T-cell (primary cell): ENCODE results near the gene SLC39A11. TPM values are rescaled to one million over a fixed set of nuclear protein-coding genes. Genes with fewer than 3 reads are reported as not detected.

ENCODE experiments used
- ATAC-seq, 4 experiments: fragments of 200-7000 bp in 3 of 4; fragments of 150-1000 bp in 1 of 4; cut with Tn5 transposase; replicated peaks in 1 of 4; 1 replicate in 3 of 4; 2 replicates in 1 of 4; pipeline ENCODE4 v1.10.0; 2021; ENCODE audit warnings: moderate library complexity in 3 of 4, mild to moderate bottlenecking in 2 of 4, moderate number of reproducible peaks in 1 of 4
- CTCF ChIA-PET, 2 donors: fragments of 300-600 bp; sonication (Branson Sonifier 250); formaldehyde crosslinking; loops; one replicate each; lab custom pipeline; 2022; ENCODE audit warnings: antibody characterized with exemption in 2 of 2; lab: Charles Lee
- POLR2A ChIA-PET, 2 donors: fragments of 300-600 bp; sonication (Branson Sonifier 250); formaldehyde crosslinking; loops; one replicate each; lab custom pipeline; 2022; ENCODE audit warnings: antibody characterized with exemption in 2 of 2; lab: Charles Lee
- DNase-seq, 35 experiments: peaks; one replicate each; pipeline versions ENCODE4 v3.0.0 to v3.0.0-alpha.2; 2013 to 2023
- H3K27ac ChIP-seq: one replicate; pipeline ENCODE4 v1.5.1; 2013; ENCODE audit warnings: low read length
- H3K27me3 ChIP-seq, 2 experiments: replicated peaks in 1 of 2; 1 replicate in 1 of 2; 2 replicates in 1 of 2; pipeline versions ENCODE4 v1.6.1 to v1.7.0; 2013; ENCODE audit warnings: low read length in 1 of 2, mixed read lengths in 1 of 2; ENCODE audit not compliant: control insufficient read depth in 2 of 2, insufficient read depth in 2 of 2; ENCODE audit errors: extremely low read depth in 1 of 2
- H3K36me3 ChIP-seq, 2 donors: 1 replicate in 1 of 2; 2 replicates in 1 of 2; pipeline versions ENCODE4 v1.6.1 to v1.7.0; 2013; ENCODE audit warnings: low read length in 1 of 2; ENCODE audit not compliant: control insufficient read depth in 2 of 2, insufficient read depth in 1 of 2; ENCODE audit errors: extremely low read depth in 1 of 2
- H3K4me1 ChIP-seq, 2 experiments: 1 replicate in 1 of 2; 2 replicates in 1 of 2; pipeline versions ENCODE4 v1.6.1 to v1.7.0; 2013; ENCODE audit warnings: low read length in 2 of 2, mixed read lengths in 1 of 2; ENCODE audit not compliant: insufficient read depth in 2 of 2, control insufficient read depth in 1 of 2; ENCODE audit errors: extremely low read depth in 1 of 2
- H3K4me3 ChIP-seq, 2 donors: 1 replicate in 1 of 2; 2 replicates in 1 of 2; pipeline versions ENCODE4 v1.5.1 to v1.7.0; 2013; ENCODE audit warnings: mild to moderate bottlenecking in 2 of 2, low read length in 1 of 2, moderate library complexity in 1 of 2; ENCODE audit not compliant: control insufficient read depth in 1 of 2; ENCODE audit errors: extremely low read depth in 1 of 2
- H3K9me3 ChIP-seq: 2 replicates; pipeline ENCODE4 v1.7.0; 2013
- H3K27ac Mint-ChIP-seq, 2 donors: one replicate each; pipeline ENCODE4 v1.8.0; 2020 to 2021; ENCODE audit warnings: mild to moderate bottlenecking in 2 of 2, mixed read lengths in 2 of 2
- H3K27me3 Mint-ChIP-seq, 2 donors: one replicate each; pipeline ENCODE4 v1.8.0; 2021 to 2022; ENCODE audit warnings: mixed read lengths in 2 of 2
- H3K36me3 Mint-ChIP-seq: one replicate; pipeline ENCODE4 v1.8.0; 2021; ENCODE audit warnings: mixed read lengths
- H3K4me1 Mint-ChIP-seq, 3 donors: one replicate each; pipeline ENCODE4 v1.8.0; 2020 to 2022; ENCODE audit warnings: mixed read lengths in 3 of 3, mild to moderate bottlenecking in 1 of 3
- H3K4me3 Mint-ChIP-seq, 3 donors: one replicate each; pipeline ENCODE4 v1.8.0; 2020 to 2022; ENCODE audit warnings: mild to moderate bottlenecking in 3 of 3, mixed read lengths in 3 of 3, moderate library complexity in 3 of 3
- H3K9me3 Mint-ChIP-seq, 3 donors: one replicate each; pipeline ENCODE4 v1.8.0; 2020 to 2022; ENCODE audit warnings: mixed read lengths in 3 of 3
- WGBS: methylation state at CpG from one replicate; pipeline ENCODE4 v1.1.5; 2013; ENCODE audit warnings: missing lambda C conversion rate; ENCODE audit not compliant: insufficient coverage; 5-methylcytosine and 5-hydroxymethylcytosine counted together
- total RNA-seq, 35 experiments: library from RNA in 6 of 35; stranded (reverse) in 6 of 35; fragments of 120-200 nt in 1 of 35; gene quantifications; one replicate each; pipeline versions ENCODE4 v1.2.1 to v1.2.4 and lab custom pipeline; 2013 to 2026

SLC39A11 gene
- total RNA-seq, 5 donors from 2014 or later (not counting 1 experiment from before 2014, with no cell fraction given), result 18.6 to 27.1 (median 23.4) TPM

- no peaks in the 10 kb centered on the region for H3K36me3 ChIP-seq
- CTCF ChIA-PET, result no interaction called here
- H3K9me3 ChIP-seq, result no peaks in the 10 kb centered on the region
- H3K27ac ChIP-seq, result no peak overlapping the region
- POLR2A ChIA-PET, result no interaction called here
- H3K27me3 ChIP-seq, result no peaks in the 10 kb centered on the region
- WGBS, result 80% methylated on average over 6 of the region's 10 CpGs
- H3K36me3 Mint-ChIP-seq, result peaks cover 6% of the 10 kb centered on the region
- H3K9me3 Mint-ChIP-seq, result no peaks in the 10 kb centered on the region
- H3K4me3 ChIP-seq, result no peak overlapping the region
- no peaks in the 10 kb centered on the region for H3K27me3 Mint-ChIP-seq
- no peak overlapping the region for H3K27ac Mint-ChIP-seq
- ATAC-seq (no peak), DNase-seq (no peak)
- peaks cover 0 to 5% (median 0%) of the 10 kb centered on the region in 3 donors for H3K4me1 Mint-ChIP-seq
- no peak overlapping the region for H3K4me3 Mint-ChIP-seq
- no peaks in the 10 kb centered on the region for H3K4me1 ChIP-seq
Observed at GRCh38 chr17:72952641-72953315, 139.7 kb downstream of the SLC39A11 start.

- CTCF ChIA-PET, result no interaction called here
- Histone ChIP-seq H3K4me3 (no peak overlapping the region), H3K27ac (no peak overlapping the region), H3K36me3 (peaks cover 0 to 2% of the 10 kb centered on the region in 2 donors), H3K4me1 (no peaks in the 10 kb centered on the region), H3K27me3 (no peaks in the 10 kb centered on the region), H3K9me3 (no peaks in the 10 kb centered on the region)
- Mint-ChIP-seq H3K36me3 (peaks cover 12% of the 10 kb centered on the region), H3K9me3 (no peaks in the 10 kb centered on the region), H3K4me1 (no peaks in the 10 kb centered on the region), H3K27ac (no peak overlapping the region), H3K4me3 (no peak overlapping the region), H3K27me3 (no peaks in the 10 kb centered on the region)
- WGBS, result no CpG with 5 or more reads among the region's 5 CpGs
- no peak for DNase-seq
- POLR2A ChIA-PET, result no interaction called here
- ATAC-seq, result no peak
Observed at GRCh38 chr17:72952220-72952619, 140.3 kb downstream of the SLC39A11 start.

GRCh38 chr17:72950242-72950931 lies 142.1 kb downstream of the SLC39A11 start:
- peaks cover 28% of the 10 kb centered on the region for H3K36me3 Mint-ChIP-seq
- POLR2A ChIA-PET, result interaction anchor here in 1 of 2 donors (0.6 kb wide), 1 partner anchor 24 kb away, joined by 5 read pairs; no protein-coding TSS in a partner anchor
- Histone ChIP-seq H3K4me3 (no peak overlapping the region), H3K27ac (no peak overlapping the region), H3K36me3 (peaks cover 0 to 4% of the 10 kb centered on the region in 2 donors), H3K9me3 (no peaks in the 10 kb centered on the region), H3K27me3 (no peaks in the 10 kb centered on the region), H3K4me1 (no peaks in the 10 kb centered on the region)
- DNase-seq, result no peak
- no peaks in the 10 kb centered on the region for H3K27me3 Mint-ChIP-seq
- H3K9me3 Mint-ChIP-seq, result no peaks in the 10 kb centered on the region
- no peak overlapping the region for H3K4me3 Mint-ChIP-seq
- CTCF ChIA-PET, result no interaction called here
- 83% methylated on average over 1 of the region's 8 CpGs for WGBS
- H3K4me1 Mint-ChIP-seq, result no peaks in the 10 kb centered on the region
- no peak overlapping the region for H3K27ac Mint-ChIP-seq
- no peak for ATAC-seq

- H3K4me3 Mint-ChIP-seq, result no peak overlapping the region
- no peaks in the 10 kb centered on the region for H3K9me3 Mint-ChIP-seq
- no peak overlapping the region for H3K27ac ChIP-seq
- H3K36me3 Mint-ChIP-seq, result peaks cover 44% of the 10 kb centered on the region
- ChIA-PET POLR2A (no interaction called here), CTCF (no interaction called here)
- no peaks in the 10 kb centered on the region for H3K27me3 ChIP-seq
- no peaks in the 10 kb centered on the region for H3K4me1 ChIP-seq
- H3K27ac Mint-ChIP-seq, result no peak overlapping the region
- H3K9me3 ChIP-seq, result no peaks in the 10 kb centered on the region
- ATAC-seq, result no peak
- H3K4me3 ChIP-seq, result no peak overlapping the region
- H3K36me3 ChIP-seq, result peaks cover 0 to 4% of the 10 kb centered on the region in 2 donors
- no peaks in the 10 kb centered on the region for H3K27me3 Mint-ChIP-seq
- no peaks in the 10 kb centered on the region for H3K4me1 Mint-ChIP-seq
- no peak for DNase-seq
- WGBS, result 98% methylated on average over 21 of the region's 23 CpGs
Observed at GRCh38 chr17:72948115-72948514, 144.4 kb downstream of the SLC39A11 start.

- Mint-ChIP-seq H3K27ac (no peak overlapping the region), H3K4me3 (no peak overlapping the region), H3K36me3 (peaks cover 50% of the 10 kb centered on the region), H3K4me1 (no peaks in the 10 kb centered on the region), H3K9me3 (no peaks in the 10 kb centered on the region), H3K27me3 (no peaks in the 10 kb centered on the region)
- ATAC-seq (no peak), DNase-seq (no peak)
- H3K27ac ChIP-seq, result no peak overlapping the region
- POLR2A ChIA-PET, result no interaction called here
- no peak overlapping the region for H3K4me3 ChIP-seq
- peaks cover 0 to 4% of the 10 kb centered on the region in 2 donors for H3K36me3 ChIP-seq
- no peaks in the 10 kb centered on the region for H3K27me3 ChIP-seq
- CTCF ChIA-PET, result no interaction called here
- 96% methylated on average over 7 of the region's 10 CpGs for WGBS
- no peaks in the 10 kb centered on the region for H3K4me1 ChIP-seq
- H3K9me3 ChIP-seq, result no peaks in the 10 kb centered on the region
Observed at GRCh38 chr17:72947475-72947874, 145.0 kb downstream of the SLC39A11 start.

- POLR2A ChIA-PET, result no interaction called here
Observed at GRCh38 chr17:72946696-72947095, 145.8 kb downstream of the SLC39A11 start.

More at GRCh38 chr17:72946696-72947095, 145.8 kb downstream of the SLC39A11 start:
- Mint-ChIP-seq H3K27me3 (no peaks in the 10 kb centered on the region), H3K4me1 (no peaks in the 10 kb centered on the region), H3K27ac (no peak overlapping the region), H3K9me3 (no peaks in the 10 kb centered on the region), H3K4me3 (no peak overlapping the region), H3K36me3 (peaks cover 53% of the 10 kb centered on the region)
- H3K27me3 ChIP-seq, result no peaks in the 10 kb centered on the region
- no peaks in the 10 kb centered on the region for H3K4me1 ChIP-seq
- DNase-seq, result no peak
- CTCF ChIA-PET, result no interaction called here
- no peak for ATAC-seq
- WGBS, result 91% methylated on average over 5 of the region's 5 CpGs
- H3K27ac ChIP-seq, result no peak overlapping the region
- H3K36me3 ChIP-seq, result peaks cover 0 to 4% of the 10 kb centered on the region in 2 donors
- H3K9me3 ChIP-seq, result no peaks in the 10 kb centered on the region
- no peak overlapping the region for H3K4me3 ChIP-seq
